ENCODE results near the gene DNAH2. TPM values are rescaled to one million over a fixed set of nuclear protein-coding genes. Genes with fewer than 3 reads are reported as not detected.

Gene DNAH2
- total and polyA plus RNA-seq, 2 of the 13 experiments (the other 11 are each of a cell fraction or from before 2014, with no cell fraction given) = not detected

DNA sequence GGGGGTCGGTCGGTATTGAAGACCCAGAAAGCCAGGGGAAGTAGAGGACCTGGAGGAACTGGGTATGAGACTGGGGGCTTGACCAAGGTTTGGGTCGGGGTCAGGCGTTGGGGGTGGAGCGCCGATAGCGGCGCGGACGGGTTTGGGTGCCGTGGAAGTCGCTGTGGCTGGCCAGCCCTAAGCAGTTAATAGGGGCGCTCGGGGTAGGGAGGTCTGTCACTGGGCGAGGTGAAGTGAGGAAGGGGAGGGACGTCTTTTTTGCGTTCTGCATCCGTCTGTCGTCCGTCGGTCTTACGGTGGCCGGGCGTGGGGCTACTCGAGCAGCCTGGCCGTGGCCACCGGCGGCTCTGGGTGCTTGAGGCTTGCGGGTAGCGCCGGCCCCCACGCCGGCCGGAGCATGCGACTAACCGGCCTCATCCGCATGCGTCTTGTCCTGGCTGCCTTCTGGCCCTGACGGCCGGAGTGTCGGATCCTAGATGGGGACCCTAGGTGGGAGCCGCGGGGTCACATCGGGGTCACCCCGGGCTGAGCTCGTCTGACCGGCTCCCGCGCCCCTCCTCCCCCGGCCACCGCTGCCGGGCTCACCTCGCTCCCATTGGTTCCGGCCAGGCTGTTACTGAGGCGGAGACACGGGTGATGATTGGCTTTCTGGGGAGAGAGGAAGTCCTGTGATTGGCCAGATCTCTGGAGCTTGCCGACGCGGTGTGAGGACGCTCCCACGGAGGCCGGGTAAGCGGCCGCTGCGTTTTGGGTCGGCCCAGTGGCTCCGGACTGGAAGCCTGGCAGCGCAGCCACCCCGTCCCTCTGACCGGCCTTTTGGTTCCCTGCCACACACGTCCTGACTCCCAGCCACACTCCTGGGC is 127.0 kb downstream of the DNAH2 start (continued):
- TF ChIP-seq, protein P1, sequence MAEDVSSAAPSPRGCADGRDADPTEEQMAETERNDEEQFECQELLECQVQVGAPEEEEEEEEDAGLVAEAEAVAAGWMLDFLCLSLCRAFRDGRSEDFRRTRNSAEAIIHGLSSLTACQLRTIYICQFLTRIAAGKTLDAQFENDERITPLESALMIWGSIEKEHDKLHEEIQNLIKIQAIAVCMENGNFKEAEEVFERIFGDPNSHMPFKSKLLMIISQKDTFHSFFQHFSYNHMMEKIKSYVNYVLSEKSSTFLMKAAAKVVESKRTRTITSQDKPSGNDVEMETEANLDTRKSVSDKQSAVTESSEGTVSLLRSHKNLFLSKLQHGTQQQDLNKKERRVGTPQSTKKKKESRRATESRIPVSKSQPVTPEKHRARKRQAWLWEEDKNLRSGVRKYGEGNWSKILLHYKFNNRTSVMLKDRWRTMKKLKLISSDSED (CRISPR knock-in tag; IDR thresholded peaks at IDR 0.05) = no peak
- TF ChIP-seq NCOR1 (IDR thresholded peaks at IDR 0.05; ENCODE audit: borderline replicate concordance, low read length) = no peak
- TF ChIP-seq, protein P2, sequence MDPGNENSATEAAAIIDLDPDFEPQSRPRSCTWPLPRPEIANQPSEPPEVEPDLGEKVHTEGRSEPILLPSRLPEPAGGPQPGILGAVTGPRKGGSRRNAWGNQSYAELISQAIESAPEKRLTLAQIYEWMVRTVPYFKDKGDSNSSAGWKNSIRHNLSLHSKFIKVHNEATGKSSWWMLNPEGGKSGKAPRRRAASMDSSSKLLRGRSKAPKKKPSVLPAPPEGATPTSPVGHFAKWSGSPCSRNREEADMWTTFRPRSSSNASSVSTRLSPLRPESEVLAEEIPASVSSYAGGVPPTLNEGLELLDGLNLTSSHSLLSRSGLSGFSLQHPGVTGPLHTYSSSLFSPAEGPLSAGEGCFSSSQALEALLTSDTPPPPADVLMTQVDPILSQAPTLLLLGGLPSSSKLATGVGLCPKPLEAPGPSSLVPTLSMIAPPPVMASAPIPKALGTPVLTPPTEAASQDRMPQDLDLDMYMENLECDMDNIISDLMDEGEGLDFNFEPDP (CRISPR knock-in tag; conservative IDR thresholded peaks at IDR 0.05) = no peak
- no peak for TF ChIP-seq ERF (CRISPR knock-in tag; IDR thresholded peaks at IDR 0.05)
- TF ChIP-seq, protein P3, sequence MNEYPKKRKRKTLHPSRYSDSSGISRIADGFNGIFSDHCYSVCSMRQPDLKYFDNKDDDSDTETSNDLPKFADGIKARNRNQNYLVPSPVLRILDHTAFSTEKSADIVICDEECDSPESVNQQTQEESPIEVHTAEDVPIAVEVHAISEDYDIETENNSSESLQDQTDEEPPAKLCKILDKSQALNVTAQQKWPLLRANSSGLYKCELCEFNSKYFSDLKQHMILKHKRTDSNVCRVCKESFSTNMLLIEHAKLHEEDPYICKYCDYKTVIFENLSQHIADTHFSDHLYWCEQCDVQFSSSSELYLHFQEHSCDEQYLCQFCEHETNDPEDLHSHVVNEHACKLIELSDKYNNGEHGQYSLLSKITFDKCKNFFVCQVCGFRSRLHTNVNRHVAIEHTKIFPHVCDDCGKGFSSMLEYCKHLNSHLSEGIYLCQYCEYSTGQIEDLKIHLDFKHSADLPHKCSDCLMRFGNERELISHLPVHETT (CRISPR knock-in tag; conservative IDR thresholded peaks at IDR 0.05) = 0 out of 2 replicates have a peak, but pooled peaks have one; percentile 61
- TF ChIP-seq, protein P4, sequence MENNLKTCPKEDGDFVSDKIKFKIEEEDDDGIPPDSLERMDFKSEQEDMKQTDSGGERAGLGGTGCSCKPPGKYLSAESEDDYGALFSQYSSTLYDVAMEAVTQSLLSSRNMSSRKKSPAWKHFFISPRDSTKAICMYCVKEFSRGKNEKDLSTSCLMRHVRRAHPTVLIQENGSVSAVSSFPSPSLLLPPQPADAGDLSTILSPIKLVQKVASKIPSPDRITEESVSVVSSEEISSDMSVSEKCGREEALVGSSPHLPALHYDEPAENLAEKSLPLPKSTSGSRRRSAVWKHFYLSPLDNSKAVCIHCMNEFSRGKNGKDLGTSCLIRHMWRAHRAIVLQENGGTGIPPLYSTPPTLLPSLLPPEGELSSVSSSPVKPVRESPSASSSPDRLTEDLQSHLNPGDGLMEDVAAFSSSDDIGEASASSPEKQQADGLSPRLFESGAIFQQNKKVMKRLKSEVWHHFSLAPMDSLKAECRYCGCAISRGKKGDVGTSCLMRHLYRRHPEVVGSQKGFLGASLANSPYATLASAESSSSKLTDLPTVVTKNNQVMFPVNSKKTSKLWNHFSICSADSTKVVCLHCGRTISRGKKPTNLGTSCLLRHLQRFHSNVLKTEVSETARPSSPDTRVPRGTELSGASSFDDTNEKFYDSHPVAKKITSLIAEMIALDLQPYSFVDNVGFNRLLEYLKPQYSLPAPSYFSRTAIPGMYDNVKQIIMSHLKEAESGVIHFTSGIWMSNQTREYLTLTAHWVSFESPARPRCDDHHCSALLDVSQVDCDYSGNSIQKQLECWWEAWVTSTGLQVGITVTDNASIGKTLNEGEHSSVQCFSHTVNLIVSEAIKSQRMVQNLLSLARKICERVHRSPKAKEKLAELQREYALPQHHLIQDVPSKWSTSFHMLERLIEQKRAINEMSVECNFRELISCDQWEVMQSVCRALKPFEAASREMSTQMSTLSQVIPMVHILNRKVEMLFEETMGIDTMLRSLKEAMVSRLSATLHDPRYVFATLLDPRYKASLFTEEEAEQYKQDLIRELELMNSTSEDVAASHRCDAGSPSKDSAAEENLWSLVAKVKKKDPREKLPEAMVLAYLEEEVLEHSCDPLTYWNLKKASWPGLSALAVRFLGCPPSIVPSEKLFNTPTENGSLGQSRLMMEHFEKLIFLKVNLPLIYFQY (CRISPR knock-in tag; IDR thresholded peaks at IDR 0.05; ENCODE audit: borderline replicate concordance) = peak; percentile 70; the same call in 1 of the 2 replicates
- TF ChIP-seq POGZ (CRISPR knock-in tag; IDR thresholded peaks at IDR 0.05) = no peak
- TF ChIP-seq MED1 (CRISPR knock-in tag; IDR thresholded peaks at IDR 0.05) = 0 out of 2 replicates have a peak, but pooled peaks have one; percentile 8
- TF ChIP-seq, protein P5, sequence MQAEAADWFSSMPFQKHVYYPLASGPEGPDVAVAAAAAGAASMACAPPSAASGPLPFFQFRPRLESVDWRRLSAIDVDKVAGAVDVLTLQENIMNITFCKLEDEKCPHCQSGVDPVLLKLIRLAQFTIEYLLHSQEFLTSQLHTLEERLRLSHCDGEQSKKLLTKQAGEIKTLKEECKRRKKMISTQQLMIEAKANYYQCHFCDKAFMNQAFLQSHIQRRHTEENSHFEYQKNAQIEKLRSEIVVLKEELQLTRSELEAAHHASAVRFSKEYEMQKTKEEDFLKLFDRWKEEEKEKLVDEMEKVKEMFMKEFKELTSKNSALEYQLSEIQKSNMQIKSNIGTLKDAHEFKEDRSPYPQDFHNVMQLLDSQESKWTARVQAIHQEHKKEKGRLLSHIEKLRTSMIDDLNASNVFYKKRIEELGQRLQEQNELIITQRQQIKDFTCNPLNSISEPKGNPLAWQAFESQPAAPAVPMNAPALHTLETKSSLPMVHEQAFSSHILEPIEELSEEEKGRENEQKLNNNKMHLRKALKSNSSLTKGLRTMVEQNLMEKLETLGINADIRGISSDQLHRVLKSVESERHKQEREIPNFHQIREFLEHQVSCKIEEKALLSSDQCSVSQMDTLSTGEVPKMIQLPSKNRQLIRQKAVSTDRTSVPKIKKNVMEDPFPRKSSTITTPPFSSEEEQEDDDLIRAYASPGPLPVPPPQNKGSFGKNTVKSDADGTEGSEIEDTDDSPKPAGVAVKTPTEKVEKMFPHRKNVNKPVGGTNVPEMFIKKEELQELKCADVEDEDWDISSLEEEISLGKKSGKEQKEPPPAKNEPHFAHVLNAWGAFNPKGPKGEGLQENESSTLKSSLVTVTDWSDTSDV (CRISPR knock-in tag; IDR thresholded peaks at IDR 0.05) = 0 out of 2 replicates have a peak, but pooled peaks have one; percentile 31
- no peak for TF ChIP-seq ZNF383 (CRISPR knock-in tag; IDR thresholded peaks at IDR 0.05; ENCODE audit: borderline replicate concordance)
- TF ChIP-seq, protein P6, sequence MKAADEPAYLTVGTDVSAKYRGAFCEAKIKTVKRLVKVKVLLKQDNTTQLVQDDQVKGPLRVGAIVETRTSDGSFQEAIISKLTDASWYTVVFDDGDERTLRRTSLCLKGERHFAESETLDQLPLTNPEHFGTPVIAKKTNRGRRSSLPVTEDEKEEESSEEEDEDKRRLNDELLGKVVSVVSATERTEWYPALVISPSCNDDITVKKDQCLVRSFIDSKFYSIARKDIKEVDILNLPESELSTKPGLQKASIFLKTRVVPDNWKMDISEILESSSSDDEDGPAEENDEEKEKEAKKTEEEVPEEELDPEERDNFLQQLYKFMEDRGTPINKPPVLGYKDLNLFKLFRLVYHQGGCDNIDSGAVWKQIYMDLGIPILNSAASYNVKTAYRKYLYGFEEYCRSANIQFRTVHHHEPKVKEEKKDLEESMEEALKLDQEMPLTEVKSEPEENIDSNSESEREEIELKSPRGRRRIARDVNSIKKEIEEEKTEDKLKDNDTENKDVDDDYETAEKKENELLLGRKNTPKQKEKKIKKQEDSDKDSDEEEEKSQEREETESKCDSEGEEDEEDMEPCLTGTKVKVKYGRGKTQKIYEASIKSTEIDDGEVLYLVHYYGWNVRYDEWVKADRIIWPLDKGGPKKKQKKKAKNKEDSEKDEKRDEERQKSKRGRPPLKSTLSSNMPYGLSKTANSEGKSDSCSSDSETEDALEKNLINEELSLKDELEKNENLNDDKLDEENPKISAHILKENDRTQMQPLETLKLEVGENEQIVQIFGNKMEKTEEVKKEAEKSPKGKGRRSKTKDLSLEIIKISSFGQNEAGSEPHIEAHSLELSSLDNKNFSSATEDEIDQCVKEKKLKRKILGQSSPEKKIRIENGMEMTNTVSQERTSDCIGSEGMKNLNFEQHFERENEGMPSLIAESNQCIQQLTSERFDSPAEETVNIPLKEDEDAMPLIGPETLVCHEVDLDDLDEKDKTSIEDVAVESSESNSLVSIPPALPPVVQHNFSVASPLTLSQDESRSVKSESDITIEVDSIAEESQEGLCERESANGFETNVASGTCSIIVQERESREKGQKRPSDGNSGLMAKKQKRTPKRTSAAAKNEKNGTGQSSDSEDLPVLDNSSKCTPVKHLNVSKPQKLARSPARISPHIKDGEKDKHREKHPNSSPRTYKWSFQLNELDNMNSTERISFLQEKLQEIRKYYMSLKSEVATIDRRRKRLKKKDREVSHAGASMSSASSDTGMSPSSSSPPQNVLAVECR (CRISPR knock-in tag; IDR thresholded peaks at IDR 0.05; ENCODE audit: borderline replicate concordance) = peak; percentile 70
